CD4-positive, alpha-beta T cell treated with Interleukin-15 for 1 hour (primary cell): Measurements from ENCODE around the gene FAM177A1.
A peak's percentile ranks its signal among the peaks of the same experiment; 100 is the strongest.
"Not testable (repeated sequence)": the region's sequence is repeated elsewhere in the genome, so short reads cannot be mapped to it uniquely, and the experiment has no call there.

Experiments used
- DNase-seq: peaks from one replicate; pipeline ENCODE4 v3.0.0-alpha.2; 2020

Gene FAM177A1, protein sequence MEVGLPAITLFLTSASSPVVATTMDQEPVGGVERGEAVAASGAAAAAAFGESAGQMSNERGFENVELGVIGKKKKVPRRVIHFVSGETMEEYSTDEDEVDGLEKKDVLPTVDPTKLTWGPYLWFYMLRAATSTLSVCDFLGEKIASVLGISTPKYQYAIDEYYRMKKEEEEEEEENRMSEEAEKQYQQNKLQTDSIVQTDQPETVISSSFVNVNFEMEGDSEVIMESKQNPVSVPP

DNA sequence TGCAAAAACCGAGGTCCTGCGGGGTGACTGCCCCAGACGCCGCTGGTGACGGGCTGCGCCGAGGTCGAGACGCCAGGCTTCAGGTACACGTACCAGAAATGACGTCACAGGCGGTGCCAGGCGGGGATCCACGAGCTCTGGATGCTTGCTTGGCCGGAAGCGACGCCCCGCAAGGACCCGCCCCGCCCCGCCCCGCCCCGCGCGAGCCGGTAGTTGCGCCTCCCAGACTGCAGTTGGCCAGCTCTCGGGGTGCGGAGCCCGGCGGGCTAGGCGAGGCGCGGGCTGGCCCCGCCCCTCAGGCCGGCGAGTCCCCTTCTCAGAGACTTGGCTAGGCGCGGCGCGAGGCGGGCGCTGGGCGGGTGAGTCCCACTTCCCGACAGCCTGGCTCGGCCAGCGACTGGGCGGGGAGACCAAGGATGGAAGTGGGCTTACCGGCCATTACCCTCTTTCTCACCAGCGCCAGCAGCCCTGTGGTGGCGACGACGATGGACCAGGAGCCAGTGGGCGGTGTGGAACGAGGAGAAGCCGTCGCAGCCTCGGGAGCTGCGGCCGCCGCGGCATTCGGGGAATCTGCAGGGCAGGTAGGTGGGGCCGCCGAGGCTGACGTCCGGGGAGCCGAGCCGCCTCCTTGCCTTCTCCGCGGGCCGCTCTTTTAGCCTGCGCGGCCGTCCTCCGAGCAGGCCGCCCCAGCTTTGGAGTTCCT, at the start of gene FAM177A1:
FAM177A1 (plus strand) TSS at position 225 of the 703 bp plus-strand sequence; CDS start at position 417, 192 bp downstream.
- DNase-seq = peak; percentile 100

DNA sequence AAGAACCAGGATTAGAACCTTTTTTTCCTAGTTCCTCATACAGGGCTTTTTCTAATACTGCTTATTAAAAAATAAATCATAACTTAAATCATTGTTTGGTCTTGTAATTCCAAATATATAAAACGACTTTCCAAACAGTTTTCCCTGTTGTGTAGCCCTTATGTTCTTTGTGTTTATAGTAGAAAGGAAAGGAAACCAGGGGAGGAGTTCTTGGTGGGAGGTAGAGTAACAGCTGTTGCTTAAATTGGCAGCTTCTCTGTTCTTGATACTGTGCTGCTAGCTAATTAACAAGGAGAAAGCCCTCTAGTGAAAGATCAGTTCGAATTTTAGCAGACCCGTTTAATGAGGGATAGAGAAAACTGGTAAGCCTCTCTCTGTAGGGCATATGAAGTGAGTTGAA, 48.3 kb upstream of the FAM177A1 start:
- no peak for DNase-seq

DNA sequence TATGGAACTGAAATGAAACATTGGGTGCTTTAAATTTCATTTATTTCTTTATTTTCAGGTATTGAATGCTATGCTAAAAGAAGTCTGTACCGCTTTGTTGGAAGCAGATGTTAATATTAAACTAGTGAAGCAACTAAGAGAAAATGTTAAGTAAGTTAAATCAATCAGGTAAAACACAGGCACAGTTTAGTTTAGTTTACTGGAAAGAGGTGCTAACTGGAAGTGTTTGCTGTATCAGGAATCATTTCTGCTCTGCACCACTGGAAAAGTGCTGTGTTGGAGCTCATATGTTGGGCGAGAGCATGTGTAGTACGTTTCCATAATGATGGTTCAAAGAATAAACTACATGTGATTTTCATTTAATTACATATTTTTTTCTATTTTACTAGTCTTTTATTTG, 46.6 kb upstream of the FAM177A1 start:
- no peak for DNase-seq

DNA sequence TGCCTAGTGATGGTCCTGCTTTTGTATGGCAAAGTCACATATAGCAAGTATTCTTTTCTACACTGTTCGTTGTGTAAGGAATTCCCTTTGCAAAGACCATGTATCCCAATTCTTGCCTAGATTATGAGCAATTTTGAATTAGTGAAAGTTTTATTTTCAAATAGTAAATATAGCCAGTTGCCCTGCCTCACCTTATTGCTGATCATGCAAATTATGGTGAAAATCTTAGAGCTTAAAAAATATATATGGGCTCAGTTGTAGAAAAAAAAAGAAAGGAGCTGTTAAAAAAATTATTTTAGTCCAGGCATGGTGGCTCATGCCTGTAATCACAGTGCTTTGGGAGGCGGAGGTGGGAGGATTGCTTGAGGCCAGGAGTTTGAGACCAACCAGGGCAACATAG, 44.5 kb upstream of the FAM177A1 start:
- no peak for DNase-seq

DNA sequence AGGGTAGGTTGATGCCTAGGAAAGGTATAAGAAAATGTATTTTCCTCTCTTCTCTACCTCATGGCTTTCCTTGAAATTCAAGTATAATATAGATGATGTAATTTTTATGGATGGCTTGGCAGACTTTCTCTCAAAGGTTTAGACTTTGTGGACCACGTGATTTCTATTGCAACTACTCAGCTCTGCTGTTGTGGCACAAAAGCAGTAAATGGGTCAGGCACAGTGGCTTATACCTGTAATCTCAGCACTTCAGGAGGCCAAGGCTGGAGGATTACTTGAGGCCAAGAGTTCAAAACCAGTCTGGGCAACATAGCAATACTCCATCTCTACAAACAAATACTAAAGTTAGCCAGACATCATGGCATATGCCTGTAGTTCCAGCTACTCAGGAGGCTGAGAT, 41.2 kb upstream of the FAM177A1 start:
- no peak for DNase-seq

DNA sequence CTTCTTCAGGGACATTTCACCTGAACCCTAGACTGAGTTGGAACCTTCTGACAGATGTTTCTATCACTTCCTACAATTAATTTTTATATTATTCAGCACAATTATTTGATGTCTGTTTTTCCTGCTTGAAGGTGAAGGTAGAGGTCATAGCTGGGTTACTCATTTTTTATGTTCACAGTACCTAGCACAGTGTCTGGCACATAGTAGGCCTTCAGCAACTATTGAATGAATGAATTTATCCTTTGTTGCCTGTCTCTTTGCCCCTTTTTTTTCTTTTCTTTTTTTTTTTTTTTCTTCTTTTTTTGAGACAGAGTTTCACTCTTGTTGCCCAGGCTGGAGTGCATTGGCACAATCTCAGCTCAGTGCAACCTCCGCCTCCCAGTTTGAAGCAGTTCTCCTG, 29.5 kb upstream of the FAM177A1 start:
- DNase-seq = no peak

DNA sequence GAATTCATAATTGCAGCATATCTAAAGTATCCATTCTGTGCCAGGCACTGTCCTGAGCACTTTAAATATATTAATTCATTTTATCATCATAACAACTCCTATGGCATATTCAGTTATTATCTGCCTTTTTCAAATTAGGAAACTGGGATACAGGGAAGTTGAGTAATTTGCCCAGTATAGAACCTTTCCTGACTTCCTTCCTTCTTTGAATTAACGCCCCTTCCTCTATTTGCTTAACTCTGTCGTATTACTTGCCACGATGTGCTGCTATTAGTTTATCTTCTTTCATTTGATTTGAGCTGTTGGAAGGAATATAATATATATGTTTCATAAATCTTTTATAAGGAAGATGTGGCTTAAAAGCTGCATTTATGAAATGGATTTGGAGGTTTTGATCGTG, 25.4 kb upstream of the FAM177A1 start:
- DNase-seq = no peak

DNA sequence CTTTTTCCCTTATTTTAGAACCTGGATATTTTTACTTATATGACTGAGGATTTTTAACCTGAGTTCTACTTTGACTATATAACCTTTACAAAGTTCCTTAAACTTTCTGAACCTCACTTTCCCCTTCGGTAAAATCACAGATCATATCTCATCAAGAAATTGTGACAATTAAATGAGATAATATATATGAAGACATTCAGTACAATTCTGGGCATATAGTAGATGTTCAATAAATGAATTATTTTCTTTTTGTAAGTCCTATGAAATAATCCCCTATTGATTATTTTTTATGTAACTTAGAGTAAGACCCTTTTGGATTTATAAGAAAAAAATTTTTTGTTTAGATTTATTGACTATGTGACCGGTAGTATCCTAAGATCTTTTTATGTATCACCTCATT, 17.6 kb upstream of the FAM177A1 start:
- DNase-seq = no peak

DNA sequence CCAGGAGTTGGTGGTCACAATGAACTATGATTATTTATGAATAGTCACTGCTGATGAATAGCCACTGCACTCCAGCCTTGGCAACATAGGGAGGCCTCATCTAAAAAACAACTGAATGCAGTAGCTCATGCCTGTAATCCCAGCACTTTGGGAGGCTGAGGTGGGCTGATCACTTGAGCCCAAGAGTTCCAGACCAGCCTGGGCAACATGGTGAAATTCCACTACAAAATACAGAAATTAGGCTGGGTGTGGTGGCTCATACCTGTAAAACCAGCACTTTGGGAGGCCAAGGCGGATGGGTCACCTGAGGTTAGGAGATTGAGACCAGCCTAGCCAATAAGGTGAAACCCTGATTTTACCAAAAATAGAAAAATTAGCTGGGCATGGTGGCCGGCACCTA, 13.5 kb upstream of the FAM177A1 start:
- no peak for DNase-seq

DNA sequence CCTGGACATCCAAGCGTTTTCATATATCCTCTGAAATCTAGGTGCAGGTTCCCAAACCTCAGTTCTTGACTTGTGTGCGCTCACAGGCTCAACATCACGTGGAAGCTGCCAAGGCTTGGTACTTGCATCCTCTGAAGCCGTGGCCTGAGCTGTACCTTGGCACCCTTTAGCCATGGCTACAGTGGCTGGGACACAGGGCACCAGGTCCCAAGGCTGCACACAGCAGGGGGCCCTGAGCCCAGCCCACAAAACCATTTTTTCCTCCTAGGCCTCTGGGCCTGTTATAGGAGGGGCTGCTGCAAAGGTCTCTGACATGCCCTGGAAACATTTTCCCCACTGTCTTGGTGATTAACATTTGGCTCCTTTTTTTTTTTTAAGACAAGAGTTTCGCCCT, 11.6 kb upstream of the FAM177A1 start:
- no peak for DNase-seq

DNA sequence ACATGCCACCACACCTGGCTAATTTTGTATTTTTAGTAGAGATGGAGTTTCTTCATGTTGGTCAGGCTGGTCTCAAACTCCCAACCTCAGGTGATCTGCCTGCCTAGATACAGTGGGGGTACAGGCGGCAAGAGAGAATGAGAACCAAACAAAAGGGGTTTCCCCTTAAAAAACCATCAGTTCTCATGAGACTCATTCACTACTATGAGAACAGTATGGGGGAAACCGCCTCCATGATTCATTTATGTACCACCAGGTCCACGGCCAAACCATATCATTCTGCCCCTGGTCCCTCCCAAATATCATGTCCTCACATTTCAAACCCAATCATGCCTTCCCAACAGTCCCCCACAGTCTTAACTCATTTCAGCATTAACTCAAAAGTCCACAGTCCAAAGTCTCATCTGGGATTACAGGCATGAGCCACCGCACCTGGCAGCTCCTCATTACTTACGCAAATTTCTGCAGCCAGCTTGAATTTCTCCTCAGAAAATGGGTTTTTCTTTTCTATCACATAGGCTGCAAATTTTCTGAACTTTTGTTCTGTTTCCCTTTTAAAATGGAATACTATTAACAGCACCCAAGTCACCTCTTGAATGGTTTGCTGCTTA, 11.0 kb upstream of the FAM177A1 start:
- not testable (repeated sequence) for DNase-seq

DNA sequence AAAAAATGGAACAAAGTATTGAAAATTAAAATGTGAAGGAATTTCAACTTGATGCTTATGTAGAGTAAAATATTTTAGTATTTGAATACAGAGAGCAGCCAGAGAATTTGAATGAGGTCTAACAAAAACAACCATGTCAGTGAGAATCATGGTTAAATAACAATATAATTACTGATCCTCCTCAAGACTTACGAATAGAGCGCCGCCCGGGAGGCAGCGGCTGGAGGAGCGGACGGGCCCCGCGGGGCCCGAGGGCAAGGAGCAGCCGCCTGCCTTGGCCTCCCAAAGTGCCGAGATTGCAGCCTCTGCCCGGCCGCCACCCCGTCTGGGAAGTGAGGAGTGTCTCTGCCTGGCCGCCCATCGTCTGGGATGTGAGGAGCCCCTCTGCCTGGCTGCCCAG, 7.8 kb upstream of the FAM177A1 start:
- not testable (repeated sequence) for DNase-seq

DNA sequence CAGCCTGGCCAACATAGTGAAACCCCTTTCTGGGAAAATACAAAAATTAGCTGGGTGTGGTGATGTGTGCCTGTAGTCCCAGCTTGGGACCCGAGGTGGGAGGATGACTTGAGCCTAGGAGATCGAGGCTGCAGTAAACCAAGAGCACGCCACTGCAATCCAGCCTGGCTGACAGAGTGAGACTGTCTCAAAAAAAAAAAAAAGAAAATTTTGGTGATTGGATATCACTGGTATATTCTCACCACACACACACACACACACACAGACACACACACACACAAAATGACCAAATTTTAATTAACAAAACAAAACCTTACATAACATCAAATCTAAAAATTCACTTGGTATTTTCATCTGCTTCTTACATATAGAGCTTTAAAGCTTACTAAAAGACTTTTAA, 3.4 kb upstream of the FAM177A1 start:
- DNase-seq = no peak

DNA sequence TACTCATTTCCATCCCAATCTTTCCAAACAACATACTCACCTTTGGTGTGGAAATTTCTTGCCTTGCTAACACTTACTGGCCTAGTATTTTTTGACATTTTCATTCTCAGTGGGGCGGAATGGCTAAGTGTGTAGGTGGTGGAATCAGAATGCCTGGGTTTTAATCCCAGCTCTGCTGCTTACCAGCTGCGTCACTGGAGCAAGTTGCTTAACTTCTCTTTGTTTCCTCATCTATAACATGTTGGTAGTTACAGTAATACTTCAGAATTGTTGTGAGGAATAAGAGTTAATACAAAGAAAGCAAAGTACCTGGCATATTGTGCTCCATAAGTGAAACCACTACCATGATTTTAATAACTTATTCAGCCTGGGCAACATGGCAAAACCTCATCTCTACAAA, 3.0 kb upstream of the FAM177A1 start:
- no peak for DNase-seq

DNA sequence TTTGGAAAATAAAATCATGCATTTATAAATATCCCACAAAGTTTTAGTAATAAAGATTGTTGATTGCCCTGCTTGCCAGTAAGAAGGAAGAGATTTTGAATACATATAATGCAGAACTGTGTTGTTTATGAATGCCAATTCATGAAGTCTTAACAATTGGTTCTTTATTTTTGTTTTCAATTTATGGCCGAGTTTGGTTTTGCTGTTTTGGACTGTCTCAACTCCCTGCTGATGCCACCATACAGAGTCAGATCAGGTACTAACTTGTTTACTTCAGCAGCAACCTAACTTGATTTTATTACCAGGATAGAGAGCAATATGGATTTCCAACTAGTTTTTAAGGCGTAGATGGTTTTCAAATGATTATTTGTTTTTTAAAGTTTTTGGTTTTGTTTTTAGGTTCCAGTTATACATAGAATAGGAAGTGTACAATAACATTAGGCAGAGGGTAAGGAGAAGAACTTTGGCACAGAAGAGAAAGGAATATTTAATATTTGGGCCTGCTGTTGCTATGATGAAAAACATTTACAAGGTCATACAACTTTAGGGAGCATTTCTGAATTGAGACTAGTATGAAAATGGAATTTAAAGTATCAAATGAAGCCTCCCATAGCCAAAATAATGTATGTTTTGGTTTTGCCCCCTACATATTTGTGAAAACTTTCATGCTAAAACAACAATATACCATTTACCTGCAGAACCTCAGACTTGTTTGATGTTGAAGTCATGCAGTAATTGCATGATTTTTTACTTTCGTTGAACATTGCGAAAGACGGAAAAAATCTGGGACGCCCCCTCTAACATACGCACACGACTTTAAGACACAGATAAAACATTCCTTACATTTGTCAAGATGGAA, 904 bp upstream of the FAM177A1 start:
- no peak for DNase-seq

DNA sequence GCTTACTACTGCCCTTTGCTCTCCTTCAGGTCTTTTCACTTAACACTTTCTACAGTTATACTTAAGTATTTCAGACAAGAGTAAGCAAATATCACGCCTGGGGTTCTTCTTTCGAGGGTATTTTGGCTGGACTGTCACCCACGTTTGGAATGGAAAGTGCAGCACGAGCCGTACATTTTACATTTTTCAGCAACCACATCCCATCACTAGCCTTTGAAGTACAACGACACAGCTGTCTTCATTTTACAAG, 349 bp upstream of the FAM177A1 start:
- no peak for DNase-seq

DNA sequence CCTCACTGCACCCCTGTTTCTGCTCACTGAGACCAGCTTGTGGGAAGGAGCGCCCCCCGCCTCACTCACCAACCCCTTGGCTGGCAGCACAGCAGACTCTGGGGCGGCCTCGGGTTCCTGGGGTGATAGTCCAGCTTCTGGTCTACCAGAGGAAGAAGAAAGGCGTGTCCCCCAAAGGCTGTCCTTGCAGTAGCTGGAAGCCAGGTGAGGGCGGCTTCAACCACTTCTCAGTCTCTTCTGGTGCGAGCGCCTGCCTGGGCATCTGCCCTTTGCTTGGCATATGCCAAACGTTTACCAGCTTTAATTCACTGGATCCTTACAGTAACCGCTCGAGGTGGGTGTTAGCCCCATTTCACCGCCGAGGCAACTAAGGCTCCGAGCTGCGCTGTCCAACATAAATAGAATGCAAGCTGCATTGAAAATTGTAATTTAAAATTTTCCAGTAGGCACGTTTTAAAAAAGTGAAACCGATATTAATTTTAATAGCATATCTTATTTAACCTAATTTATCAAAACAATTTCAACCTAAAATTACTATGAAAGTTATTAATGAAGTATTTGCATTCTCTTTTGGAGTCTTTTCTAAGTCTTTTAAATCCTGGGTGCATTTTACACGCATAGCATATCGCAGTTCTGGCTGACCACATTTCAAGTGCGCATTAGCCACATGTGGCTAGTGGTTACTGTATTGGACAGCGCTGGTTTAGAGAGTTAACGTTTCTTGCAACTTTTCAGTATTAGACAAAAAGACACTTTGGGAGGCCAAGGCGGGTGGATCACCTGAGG, 872 bp downstream of the FAM177A1 start:
- no peak for DNase-seq

DNA sequence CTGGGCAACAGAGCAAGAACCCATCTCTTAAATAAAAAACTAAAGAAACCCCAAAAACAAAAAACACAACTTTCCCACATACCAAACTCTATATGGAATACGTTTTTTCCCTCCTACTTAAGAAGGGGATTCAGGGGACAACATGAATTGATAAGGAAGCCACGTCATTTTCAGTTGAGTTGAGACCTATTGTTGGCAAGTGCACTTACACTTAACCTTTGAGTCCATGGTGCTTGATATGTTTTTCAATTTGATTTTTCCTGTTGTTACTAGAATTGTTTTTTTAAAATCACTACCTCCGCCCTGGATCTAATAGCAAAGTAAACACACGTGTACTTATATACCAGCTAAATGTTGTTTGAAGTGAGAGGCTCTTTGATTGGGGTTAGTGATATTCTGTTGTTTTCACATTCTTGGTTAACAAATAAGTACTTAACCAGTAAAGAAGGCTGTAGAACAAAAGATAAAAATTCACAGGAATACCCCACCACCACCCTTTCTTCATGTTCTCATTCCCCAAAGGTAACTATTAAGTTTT, 2.0 kb downstream of the FAM177A1 start:
- DNase-seq = no peak

DNA sequence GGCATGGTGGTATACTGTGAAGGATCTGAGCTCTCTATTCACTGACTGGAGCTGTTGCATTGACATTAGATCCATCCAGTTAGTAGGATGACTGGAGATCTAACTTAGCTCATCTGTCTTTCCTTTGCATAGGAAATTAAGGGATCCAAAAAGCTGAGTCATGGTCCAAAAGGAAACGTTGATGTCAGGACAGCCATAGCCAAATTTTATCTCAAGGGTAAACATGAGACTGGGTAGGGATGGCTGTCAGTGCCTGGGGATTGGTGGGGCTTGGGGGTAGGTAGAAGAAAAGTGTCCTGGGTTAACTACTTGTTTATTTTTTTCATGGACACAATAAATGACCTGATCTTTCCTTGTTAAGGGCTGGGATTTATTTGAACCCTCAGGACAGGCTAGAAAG, 4.6 kb downstream of the FAM177A1 start:
- DNase-seq = no peak

DNA sequence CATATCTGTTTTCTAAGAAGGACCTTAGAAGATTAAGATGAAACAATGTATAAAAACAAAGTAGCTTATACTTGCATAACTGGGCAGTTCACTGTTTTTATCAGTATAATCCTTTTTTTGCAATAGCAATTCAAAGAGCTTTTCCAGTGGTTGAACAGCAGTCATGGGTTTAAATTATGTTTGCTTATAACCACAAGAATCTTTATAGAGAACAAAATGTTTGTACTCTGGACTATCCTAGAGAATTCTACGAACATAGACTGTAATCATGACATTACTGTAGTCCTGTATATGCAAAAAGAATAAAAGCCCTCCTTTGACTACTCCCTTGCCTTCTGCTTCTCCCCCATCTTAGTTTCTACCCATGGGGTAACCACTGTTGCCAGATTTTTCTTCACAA, 5.7 kb downstream of the FAM177A1 start:
- DNase-seq = no peak

DNA sequence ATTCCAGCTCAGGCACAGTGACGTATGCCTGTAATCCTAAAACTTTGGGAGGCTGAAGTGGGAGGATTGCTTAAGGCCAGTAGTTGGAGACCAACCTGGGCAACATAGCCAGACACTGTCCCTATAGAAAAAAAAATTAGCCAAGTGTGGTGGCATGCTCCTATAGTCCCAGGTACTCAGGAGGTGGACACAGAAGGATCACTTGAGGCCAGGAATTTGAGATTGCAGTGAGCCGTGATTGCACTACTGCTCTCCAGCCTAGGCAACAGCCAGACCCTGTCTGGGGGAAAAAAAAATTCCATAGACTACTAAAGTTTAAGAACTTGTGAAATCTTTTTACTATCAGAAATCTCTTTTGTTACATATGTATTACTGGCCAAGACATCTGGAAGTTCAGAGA, 6.6 kb downstream of the FAM177A1 start:
- DNase-seq = no peak

DNA sequence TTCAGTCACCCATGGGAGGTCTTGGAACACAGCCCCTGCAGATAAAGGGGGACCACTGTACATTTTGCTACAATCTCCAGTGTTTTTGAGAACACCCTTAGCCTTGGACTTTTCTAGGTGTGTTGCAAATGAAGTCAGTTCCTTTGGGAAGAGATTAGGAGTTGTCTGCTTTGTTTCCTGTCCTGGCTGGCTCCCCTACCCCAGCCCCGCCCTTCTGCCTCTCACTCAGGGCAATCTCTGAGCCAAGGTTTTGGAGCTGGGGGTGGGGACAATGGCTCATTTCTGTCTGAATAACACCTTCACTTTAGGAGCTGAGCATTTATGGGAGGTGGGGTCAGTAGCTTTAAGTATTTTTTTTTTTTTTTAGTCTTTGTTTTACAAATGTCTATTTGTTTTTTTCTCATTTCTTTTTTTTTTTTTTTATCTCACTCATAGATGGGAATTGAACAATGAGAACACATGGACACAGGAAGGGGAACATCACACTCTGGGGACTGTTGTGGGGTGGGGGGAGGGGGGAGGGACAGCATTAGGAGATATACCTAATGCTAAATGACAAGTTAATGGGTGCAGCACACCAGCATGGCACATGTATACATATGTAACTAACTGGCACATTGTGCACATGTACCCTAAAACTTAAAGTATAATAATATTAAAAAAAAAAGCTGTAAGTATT, 15.2 kb downstream of the FAM177A1 start:
- not testable (repeated sequence) for DNase-seq
